HG03565 (cell line): ENCODE measurements around the gene ANKRD11.
"Not testable (repeated sequence)": the region's sequence is repeated elsewhere in the genome, so short reads cannot be mapped to it uniquely, and the experiment has no call there.

Source experiments
- ATAC-seq: cut with Tn5 transposase; IDR thresholded peaks from one replicate; pipeline ENCODE4 v1.9.1; 2021; ENCODE audit warnings: mild to moderate bottlenecking, moderate library complexity; ENCODE audit not compliant: unreplicated experiment

Gene ANKRD11

DNA sequence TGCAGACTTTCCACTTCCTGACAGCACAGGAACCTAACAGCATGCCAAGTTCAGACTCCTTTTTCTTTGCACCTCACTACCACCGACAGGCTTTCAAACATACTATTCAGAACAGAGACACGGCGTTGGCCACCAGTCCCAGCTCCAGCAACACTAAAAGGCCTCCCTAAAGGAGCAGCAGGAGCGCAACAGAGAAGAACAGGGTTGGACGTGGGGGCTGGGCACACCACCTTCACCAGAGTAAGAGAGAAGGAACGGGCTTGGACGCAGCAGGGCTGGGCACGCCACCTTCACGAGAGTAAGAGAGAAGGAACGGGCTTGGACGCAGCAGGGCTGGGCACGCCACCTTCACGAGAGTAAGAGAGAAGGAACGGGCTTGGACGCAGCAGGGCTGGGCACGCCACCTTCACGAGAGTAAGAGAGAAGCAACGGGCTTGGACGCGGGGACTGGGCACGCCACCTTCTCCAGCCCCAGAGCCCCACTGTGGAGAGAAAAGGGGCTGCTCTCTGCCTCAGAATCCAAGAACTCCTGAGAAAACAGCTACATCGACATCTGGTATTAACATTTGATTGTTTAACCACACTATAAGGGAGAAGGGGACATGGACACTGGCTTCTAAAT is 56.9 kb downstream of the ANKRD11 start:
- ATAC-seq, result not testable (repeated sequence)

GRCh38 chr16:89431630-89432029 is 58.7 kb downstream of the ANKRD11 start:
- no peak for ATAC-seq

DNA sequence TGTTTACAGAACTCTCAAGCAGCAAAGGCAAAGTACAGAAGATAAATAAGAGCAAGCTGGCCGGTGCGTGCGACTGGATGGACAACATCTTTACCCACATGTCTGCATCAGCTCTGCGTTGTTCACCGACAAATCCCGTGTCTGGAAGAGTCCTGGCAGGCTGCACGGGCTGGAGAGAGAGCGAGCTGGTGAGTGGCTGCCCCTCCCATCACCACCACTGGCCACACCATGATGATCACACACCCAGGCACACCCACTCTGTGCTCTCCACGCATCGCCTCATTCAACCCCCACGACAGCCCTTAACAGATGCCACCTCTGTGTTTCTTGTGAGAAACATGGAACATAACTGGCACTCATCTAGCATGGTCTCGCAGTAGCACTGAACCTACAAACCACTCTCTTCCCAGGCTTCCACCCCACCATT is 59.2 kb downstream of the ANKRD11 start:
- no peak for ATAC-seq

DNA sequence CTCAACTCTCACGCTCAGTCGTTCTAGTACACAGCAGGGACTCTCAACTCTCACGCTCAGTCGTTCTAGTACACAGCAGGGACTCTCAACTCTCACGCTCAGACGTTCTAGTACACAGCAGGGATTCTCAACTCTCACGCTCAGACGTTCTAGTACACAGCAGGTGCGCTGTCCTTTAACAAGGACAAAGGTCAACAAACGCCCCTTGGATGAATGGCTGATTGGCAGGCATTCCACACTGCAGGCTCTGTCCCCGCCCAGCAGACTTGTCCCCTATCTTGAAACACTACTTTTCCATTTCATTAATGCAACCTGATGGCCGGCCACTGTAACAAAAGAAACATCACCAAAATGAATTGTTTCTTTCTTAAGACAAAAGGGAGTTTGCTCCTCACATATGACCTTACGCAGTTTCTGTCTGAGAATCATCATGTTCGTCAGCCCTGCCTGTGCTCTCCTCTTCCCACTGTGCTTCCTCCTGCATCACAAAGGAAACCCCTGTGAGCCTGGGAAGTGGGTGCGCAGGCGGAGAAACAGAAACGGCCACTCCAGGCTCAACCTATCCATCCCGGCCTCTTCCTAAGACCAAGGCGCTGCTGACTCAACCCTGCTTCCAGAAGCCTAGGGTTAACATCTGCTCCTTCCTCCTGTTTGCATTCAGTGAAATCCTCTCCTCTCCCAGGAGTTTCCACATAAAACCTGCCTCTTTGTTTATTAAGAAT is 59.8 kb downstream of the ANKRD11 start:
- ATAC-seq, result no peak

GRCh38 chr16:89428605-89429004 is 61.8 kb downstream of the ANKRD11 start:
- not testable (repeated sequence) for ATAC-seq

DNA sequence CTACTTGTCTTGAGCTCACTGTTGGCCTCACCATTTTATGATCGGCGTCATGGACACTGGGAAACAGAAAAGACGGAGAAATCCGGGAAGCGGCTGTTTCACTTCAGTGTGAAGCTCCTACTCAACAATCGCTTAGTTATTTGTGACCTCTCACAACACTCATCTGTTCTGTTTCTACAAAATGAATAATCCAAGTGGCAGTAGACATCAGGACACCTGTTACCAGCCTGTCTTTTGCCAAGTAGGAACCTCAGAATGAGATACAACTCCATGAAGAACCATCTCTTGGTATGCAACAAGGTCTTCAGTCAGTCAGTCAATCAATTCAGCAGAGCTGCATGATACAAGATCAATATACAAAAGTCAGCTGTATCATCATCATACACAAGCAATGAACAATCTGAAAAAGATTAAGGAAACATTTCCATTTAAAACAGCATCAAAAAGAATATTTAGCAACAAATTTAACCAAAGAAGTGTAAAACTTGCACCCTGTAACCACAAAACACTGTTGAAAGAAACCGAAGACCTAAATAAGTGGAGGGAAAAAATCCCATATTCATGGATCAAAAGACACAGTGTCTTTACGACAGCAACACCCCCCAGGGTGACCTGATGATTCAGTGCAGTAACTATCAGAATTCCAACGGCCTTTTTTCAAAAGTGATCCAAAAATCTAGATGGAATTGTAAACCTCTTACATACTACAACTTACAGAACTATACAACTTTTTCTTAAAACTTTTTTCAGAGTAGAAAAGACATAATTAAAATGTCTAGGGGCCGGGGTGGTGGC is 63.4 kb downstream of the ANKRD11 start:
- ATAC-seq, result no peak

DNA sequence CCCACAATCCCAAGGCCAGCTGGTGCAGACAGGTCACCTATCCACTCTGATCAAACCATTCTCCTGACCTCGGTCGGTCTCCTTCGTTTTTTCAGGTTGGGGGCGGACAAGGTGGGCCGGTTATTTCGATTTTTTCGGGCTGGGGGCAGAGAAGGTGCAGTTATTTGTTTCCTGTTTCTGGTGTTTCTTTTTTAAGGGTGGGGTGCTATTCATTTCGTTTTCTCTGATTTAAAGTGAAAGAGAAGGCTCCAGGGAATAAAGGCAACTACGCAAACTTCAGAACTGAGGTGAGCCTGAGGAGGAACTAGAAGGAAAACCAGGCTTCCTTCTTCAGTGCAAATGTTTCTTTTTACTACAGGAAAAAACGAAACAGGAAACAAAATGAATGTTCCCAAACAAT is 64.8 kb downstream of the ANKRD11 start:
- no peak for ATAC-seq

GRCh38 chr16:89423681-89424260 is 66.6 kb downstream of the ANKRD11 start:
- ATAC-seq, result no peak

- ATAC-seq, result peak; percentile 56
These were observed 67.3 kb downstream of the ANKRD11 start for GRCh38 chr16:89422905-89423630.

DNA sequence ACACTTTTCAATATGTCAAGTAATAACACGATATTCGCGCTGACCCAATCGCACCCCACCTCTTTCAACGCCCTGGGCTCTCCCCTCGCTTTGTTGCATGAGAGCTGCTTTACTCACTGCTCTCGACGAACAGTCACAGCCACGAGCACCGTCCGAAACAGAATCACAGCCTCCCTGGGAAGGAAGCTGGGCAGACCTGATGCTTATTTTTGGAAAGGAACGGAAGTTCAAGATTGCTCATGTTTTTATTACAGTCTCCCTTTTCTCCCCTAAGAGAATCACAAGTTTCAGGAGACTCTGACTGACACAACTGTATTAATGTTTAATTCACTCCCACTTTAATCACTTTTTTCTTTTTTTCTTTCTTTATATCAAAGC is 67.8 kb downstream of the ANKRD11 start:
- peak; percentile 42 for ATAC-seq

DNA sequence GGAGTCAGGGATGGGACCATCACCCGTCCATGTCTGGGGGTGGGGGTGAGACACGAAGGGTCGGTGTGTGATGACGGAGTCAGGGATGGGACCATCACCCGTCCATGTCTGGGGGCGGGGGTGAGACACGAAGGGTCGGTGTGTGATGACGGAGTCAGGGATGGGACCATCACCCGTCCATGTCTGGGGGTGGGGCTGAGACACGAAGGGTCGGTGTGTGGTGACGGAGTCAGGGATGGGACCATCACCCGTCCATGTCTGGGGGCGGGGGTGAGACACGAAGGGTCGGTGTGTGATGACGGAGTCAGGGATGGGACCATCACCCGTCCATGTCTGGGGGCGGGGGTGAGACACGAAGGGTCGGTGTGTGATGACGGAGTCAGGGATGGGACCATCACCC is 69.1 kb downstream of the ANKRD11 start:
- ATAC-seq, result not testable (repeated sequence)

- ATAC-seq, result no peak
These were observed 70.2 kb downstream of the ANKRD11 start for GRCh38 chr16:89420204-89420603.

DNA sequence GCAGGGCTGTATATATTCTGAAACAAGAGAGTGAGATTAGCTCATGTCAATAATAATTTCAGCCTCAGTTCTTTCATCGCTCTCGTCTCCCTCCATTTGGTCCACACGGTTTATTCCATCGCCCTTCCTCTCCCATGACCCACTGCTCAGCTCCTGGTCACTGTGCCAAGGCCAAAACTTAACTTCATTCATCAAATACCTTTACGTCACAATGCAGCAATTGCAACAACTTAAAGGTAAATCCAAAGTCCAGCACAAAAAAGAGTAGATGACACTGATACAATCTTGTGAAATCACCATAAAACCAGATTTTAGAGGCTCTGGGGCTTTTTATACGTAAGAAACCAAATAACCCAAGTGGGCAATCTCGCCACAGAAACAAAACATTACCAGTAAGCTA is 72.0 kb downstream of the ANKRD11 start:
- no peak for ATAC-seq

DNA sequence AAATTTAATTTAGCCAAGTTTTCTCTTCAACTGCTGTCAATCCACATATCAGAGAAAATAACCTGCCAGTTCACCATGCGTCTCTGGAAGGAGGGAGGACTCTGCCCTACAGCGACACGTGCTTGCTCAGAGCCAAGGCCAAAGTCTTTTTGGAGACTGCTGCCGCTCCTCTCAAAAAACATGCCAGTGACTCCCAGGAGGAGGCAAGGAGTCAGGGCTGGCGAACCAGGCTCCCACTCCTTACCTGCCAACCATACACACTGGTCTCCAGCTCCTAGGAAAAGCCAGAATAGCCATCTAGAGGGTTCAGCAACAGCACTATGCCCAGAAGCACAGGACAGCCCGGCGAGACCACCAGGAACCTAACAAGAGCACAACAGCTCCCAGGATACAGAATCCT is 73.0 kb downstream of the ANKRD11 start:
- ATAC-seq, result no peak

DNA sequence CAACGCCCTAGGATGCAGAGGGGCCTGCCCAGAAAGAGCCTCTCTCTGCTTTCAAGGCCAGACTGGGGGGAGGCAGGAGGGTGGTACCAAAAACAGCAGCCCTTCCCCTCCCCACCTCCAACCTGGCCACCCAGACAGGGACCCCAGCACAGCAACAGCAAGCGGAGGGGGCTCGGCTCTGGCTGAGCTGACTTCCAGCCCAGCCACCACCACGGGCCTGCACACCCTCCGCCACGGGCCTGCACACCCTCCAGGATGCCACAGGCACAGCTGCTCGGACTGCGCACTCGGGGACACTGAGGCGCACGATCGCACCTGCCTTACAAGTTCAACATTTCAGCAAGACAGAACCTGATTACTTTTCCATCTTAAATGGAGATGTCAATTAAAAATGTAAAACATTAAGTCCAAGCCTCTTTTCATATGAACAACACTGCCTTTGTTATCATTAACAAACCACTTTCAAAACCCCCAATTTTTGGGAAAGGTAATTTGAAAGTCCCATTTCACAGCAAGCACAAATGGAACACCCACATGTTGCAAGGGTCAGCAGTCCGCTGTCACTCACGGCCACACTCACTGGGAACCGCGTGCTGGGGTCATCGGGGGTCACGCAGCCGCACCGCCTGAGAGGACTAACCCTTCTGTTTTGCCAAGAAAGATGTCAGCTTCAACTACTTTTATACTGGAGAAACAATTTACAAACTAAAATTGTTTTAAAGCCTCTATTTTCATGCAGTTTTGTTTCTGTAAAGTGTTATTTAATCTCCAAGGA is 76.4 kb downstream of the ANKRD11 start:
- ATAC-seq, result no peak

- no peak for ATAC-seq
These were observed 77.5 kb downstream of the ANKRD11 start for GRCh38 chr16:89412811-89413210.

DNA sequence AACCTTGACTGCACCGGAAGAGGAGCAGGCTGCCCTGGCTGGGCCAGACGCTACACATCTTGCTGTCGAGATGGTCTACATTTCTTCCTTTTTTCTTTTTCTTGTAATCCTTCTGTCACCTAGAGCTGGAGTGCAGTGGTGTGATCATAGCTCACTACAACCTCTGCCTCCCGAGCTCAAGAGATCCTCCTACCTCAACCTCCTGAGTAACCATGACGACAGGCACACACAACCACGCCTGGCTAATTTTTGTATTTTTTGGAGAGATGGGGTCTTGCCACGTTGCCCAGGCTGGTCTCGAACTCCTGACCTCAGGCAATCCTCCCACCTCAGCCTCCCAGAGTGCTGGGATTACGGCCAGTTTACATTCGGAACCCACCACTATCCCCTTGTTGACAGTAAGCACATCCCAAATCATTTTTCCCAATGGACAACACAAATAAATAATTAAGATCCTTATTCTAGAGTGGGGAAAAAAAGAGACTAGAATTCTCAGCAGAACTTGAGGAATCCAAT is 79.0 kb downstream of the ANKRD11 start:
- no peak for ATAC-seq

GRCh38 chr16:89410794-89411309 is 79.5 kb downstream of the ANKRD11 start:
- no peak for ATAC-seq

DNA sequence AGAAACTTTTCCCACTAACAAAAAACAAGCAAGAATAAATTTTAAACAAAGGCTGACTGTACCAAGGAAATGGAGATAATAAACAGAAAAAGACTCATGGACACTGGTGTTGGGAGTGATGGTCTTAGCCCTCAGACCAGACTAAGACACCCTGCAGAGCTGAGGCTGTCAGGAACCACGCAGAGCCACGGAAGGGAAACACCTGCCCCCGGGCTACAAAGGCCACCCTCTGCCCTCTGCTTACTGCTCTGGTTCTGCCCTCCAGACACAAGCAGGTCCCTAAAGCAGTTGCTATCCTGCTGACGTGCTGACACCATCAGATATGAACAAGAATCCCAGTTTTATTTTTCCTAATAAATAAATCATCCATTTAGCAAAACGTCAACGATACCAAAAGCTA is 80.0 kb downstream of the ANKRD11 start:
- no peak for ATAC-seq
